ENCODE results near the gene PPT2.

- no peak for TF ChIP-seq POLR2AphosphoS5 (IDR thresholded peaks at IDR 0.05)
- TF ChIP-seq CTCF (IDR thresholded peaks at IDR 0.05; ENCODE audit: poor library complexity, severe bottlenecking): no peak
Observed at GRCh38 chr6:32111424-32112066, 42.4 kb upstream of the PPT2 start.

Measured in neural cell (in vitro differentiated cells).